Activated T-helper 1 cell treated with anti-CD3 and anti-CD28 coated beads, Interleukin-12 subunit alpha, Interleukin-12 subunit beta, Interleukin-2, Interleukin-4 antibody, amounts not matched to agents 30 ng/mL and 10 ng/mL and 1 ng/mL, durations not matched to agents 14 hours and 24 hours and 36 hours (primary cell): ENCODE results near the gene CPNE1. TPM values are rescaled to one million over a fixed set of nuclear protein-coding genes. Genes with fewer than 3 reads are reported as not detected.

Experiments
- DNase-seq: peaks from one replicate; pipeline ENCODE4 v3.0.0; 2021; ENCODE audit warnings: low spot score
- H3K27ac Mint-ChIP-seq: one replicate; pipeline ENCODE4 v1.8.0; 2021; ENCODE audit warnings: mild to moderate bottlenecking, mixed read lengths
- H3K27me3 Mint-ChIP-seq: one replicate; pipeline ENCODE4 v1.8.0; 2022; ENCODE audit warnings: mild to moderate bottlenecking, moderate library complexity, mixed read lengths; ENCODE audit not compliant: insufficient read depth
- H3K36me3 Mint-ChIP-seq: one replicate; pipeline ENCODE4 v1.8.0; 2021; ENCODE audit warnings: low read depth, mixed read lengths
- H3K4me1 Mint-ChIP-seq: one replicate; pipeline ENCODE4 v1.8.0; 2021; ENCODE audit warnings: low read depth, mixed read lengths
- H3K4me3 Mint-ChIP-seq: one replicate; pipeline ENCODE4 v1.8.0; 2021; ENCODE audit warnings: mild to moderate bottlenecking, moderate library complexity, mixed read lengths
- H3K9me3 Mint-ChIP-seq: one replicate; pipeline ENCODE4 v1.8.0; 2021; ENCODE audit warnings: mixed read lengths
- intact Hi-C: fragments of 100-400 bp; cut with micrococcal nuclease; formaldehyde crosslinking; loops from one replicate; pipeline ENCODE4 v1.15.1; 2024
- total RNA-seq: library from RNA; stranded (reverse); gene quantifications from 2 replicates; pipeline ENCODE4 v1.2.3, GENCODE V29; 2022

CPNE1 gene
- total RNA-seq, 1 donor from 2014 or later = 304 TPM

DNA sequence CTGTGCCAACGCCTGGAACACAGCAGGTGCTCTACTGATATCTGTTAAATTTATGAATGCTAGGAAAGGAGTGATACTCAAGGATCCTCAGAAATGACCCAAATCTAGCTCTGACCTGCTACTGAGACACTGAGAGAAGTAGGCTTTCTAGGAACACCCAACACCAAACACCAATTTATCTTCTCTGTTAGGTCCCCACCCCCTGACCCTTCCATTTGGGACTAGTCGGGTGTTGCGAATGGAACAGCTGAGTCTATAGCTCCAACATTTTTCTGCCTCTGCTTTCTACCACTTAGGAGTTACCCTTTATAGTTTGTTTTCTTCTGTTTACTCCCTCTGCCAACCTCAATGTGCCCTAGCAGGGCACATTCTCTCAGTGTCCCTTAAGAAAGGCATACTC, 24.0 kb downstream of the CPNE1 start:
- no peaks in the 10 kb centered on the region for H3K27me3 Mint-ChIP-seq
- H3K4me3 Mint-ChIP-seq = no peak overlapping the region
- H3K4me1 Mint-ChIP-seq = peaks cover 37% of the 10 kb centered on the region
- H3K9me3 Mint-ChIP-seq = no peaks in the 10 kb centered on the region
- peak overlapping the region; percentile 37 for H3K27ac Mint-ChIP-seq
- H3K36me3 Mint-ChIP-seq = peaks cover 3% of the 10 kb centered on the region
- no peak for DNase-seq
- intact Hi-C loops = no loop called here

DNA sequence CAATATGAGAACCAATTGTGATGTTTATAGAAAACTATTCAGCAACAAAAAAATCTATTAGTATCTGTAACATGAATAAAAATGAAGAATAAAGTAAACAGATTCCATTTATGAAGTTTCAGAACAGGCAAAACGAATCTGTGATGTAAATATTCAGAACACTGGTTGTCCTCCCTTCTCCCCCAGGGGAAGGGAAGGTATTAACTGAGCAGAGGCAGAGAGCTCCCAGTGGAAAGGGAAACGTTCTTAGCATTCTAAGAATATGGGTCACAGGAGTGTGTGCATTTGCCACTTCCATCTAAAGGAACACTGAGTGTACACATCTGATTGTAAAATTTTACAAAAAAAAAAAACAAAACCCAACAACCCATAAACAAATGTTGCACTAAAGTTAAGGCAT, 25.9 kb downstream of the CPNE1 start:
- no peak overlapping the region for H3K27ac Mint-ChIP-seq
- H3K9me3 Mint-ChIP-seq = no peaks in the 10 kb centered on the region
- intact Hi-C loops = no loop called here
- peaks cover 44% of the 10 kb centered on the region for H3K4me1 Mint-ChIP-seq
- no peak for DNase-seq
- no peaks in the 10 kb centered on the region for H3K27me3 Mint-ChIP-seq
- H3K4me3 Mint-ChIP-seq = no peak overlapping the region
- H3K36me3 Mint-ChIP-seq = peaks cover 3% of the 10 kb centered on the region

DNA sequence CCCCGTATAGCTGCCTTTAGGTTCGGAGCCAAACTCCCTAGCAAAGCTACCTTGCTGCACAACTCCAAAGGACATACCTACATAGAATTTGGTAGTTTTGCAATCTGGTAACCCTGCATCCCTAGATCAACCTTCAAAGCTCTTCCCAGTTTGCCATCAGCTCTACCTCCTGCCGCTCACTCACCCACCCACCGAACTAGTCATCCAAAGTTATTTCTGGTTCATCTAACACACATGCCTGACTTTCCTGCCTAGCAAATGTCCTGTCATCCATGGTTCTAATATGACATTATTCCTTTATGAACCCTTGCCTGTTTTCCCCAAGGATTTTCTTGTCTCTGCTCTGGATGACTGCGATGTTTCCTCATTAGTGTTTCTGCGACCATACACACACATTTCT, 27.4 kb downstream of the CPNE1 start:
- no peak overlapping the region for H3K4me3 Mint-ChIP-seq
- H3K27ac Mint-ChIP-seq = no peak overlapping the region
- no peaks in the 10 kb centered on the region for H3K9me3 Mint-ChIP-seq
- peaks cover 2% of the 10 kb centered on the region for H3K36me3 Mint-ChIP-seq
- intact Hi-C loops = no loop called here
- H3K27me3 Mint-ChIP-seq = no peaks in the 10 kb centered on the region
- no peak for DNase-seq
- peaks cover 34% of the 10 kb centered on the region for H3K4me1 Mint-ChIP-seq

DNA sequence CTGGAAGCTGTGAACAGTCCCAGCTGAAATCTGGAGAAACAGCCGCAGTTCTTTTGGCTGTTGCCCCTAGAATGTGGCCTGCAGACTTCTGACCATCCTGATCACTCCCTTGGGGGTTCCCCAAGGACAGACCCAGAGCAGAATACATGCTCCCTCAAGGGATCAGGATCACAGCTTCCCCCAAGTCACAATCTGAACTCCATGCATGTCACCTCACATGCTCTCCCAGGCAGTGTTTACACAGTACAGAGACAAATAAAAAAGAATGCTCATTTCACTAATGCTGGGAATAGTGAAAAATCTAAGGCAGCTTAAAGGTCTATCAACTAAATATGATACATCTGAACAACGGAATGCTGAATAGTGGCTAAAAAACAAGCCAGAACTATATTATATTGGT, 28.6 kb downstream of the CPNE1 start:
- H3K27me3 Mint-ChIP-seq = no peaks in the 10 kb centered on the region
- H3K4me1 Mint-ChIP-seq = peaks cover 26% of the 10 kb centered on the region
- DNase-seq = no peak
- H3K36me3 Mint-ChIP-seq = peaks cover 5% of the 10 kb centered on the region
- intact Hi-C loops = no loop called here
- no peak overlapping the region for H3K4me3 Mint-ChIP-seq
- H3K9me3 Mint-ChIP-seq = no peaks in the 10 kb centered on the region
- H3K27ac Mint-ChIP-seq = no peak overlapping the region

DNA sequence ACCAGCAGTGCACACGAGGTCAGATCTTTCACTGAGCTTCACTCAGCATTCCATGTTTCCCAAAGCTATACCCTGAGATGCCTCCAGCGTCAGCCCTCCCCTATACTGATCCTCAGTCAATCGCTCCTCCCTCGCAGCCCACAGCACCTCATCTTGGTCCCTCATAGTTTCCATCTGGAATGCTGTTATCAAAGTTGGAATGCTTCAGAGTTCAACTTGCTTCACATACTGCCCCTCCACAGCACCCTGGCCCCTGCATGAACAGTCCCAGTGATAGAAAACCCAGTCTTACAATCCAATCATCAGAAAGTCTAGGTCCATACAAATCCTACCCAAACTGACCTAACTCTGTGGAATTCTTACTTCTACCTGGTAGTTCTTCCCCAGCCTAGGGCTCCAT, 29.0 kb downstream of the CPNE1 start:
- peak overlapping the region; percentile 36 for H3K27ac Mint-ChIP-seq

DNA sequence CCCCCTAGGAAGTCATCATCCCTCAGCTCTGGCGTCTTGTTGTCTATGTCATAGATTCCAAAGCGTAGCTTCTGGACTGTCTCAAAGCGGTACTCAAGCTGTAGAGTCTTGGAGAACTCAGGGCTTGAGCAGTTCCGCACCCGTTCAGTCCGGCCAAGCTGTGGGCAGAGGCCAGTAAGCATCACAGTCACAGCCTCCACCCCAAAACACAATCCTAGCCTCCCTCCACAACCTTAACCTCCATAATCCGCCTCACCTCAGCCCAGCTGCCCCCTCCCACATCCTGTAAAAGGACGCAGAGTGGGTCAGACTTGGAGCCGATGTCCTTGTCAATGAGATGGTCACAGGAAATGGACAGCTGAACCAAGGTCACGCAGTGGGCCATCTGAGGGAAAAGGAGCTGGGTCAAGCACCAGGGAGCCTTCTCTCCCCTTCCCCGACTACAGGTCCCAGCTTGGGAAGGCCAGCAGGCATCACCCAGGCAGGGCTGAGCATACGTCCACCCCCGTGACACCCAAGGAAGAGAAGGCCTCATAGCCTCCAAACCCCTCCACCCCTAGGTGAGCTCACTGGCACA, 32.1 kb downstream of the CPNE1 start:
- no peak for DNase-seq
- Mint-ChIP-seq H3K9me3 (no peaks in the 10 kb centered on the region), H3K27ac (no peak overlapping the region), H3K36me3 (peaks cover 15% of the 10 kb centered on the region), H3K4me1 (peaks cover 12% of the 10 kb centered on the region), H3K4me3 (no peak overlapping the region), H3K27me3 (no peaks in the 10 kb centered on the region)
- intact Hi-C loops = no loop called here

More for the DNA sequence above, 29.0 kb downstream of the CPNE1 start:
- no peak for DNase-seq
- intact Hi-C loops = no loop called here
- Mint-ChIP-seq H3K4me1 (peaks cover 22% of the 10 kb centered on the region), H3K27me3 (no peaks in the 10 kb centered on the region), H3K36me3 (peaks cover 7% of the 10 kb centered on the region), H3K9me3 (no peaks in the 10 kb centered on the region), H3K4me3 (no peak overlapping the region)

DNA sequence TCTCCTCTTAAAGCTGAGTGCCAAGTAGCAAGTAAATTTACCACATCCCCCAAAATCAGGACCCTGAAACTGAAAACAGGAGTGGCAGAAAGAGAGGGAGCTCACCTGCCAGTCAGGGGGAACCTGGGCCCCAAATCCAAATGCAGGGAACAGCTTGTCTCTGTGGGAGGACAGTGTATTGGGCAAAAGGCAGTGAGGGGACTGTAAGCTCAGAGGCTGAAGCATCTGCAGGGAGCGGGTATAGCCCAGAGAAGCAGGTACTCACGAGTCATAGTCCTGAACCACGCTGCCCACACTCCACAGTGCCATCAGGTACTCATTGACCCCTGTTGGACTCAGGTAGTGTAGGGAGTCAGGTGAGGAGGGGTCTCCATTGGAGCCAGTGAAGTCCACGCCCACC, 34.1 kb downstream of the CPNE1 start:
- Mint-ChIP-seq H3K27ac (no peak overlapping the region), H3K4me3 (no peak overlapping the region), H3K9me3 (no peaks in the 10 kb centered on the region), H3K27me3 (no peaks in the 10 kb centered on the region), H3K4me1 (peaks cover 6% of the 10 kb centered on the region), H3K36me3 (peaks cover 32% of the 10 kb centered on the region)
- no peak for DNase-seq
- intact Hi-C loops = no loop called here

DNA sequence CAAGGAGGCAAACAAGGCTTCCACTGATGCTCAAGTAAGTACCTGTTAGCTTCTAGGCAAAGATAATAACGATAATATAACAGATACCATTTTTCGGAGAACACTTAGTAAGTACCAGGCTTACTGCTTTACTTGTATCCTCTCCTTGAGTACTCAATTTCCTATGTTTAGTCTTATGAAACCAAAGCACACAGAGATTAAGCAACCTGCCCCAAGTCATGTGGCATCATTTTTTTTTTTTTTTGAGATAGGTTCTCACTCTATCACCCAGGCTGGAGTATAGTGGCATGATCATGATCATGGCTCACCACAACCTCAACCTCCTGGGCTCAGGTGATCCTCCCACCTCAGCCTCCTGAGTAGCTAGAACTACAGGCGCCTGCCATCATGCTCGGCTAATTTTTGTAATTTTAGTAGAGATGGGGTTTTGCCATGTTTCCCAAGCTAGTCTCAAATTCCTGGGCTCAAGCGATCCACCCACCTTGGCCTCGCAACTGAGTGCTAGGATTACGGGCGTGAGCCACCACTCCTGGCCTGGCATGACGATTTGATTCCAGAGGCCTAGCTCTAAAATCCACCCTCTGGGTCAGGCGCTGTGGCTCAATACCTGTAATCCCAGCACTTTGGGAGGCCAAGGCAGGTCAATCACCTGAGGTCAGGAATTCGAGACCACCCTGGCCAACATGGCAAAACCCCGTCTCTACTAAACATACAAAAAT, 35.1 kb downstream of the CPNE1 start:
- Mint-ChIP-seq H3K27ac (peak overlapping the region; percentile 11), H3K27me3 (no peaks in the 10 kb centered on the region), H3K36me3 (peaks cover 36% of the 10 kb centered on the region), H3K9me3 (no peaks in the 10 kb centered on the region), H3K4me3 (no peak overlapping the region), H3K4me1 (no peaks in the 10 kb centered on the region)
- no peak for DNase-seq
- intact Hi-C loops = no loop called here

DNA sequence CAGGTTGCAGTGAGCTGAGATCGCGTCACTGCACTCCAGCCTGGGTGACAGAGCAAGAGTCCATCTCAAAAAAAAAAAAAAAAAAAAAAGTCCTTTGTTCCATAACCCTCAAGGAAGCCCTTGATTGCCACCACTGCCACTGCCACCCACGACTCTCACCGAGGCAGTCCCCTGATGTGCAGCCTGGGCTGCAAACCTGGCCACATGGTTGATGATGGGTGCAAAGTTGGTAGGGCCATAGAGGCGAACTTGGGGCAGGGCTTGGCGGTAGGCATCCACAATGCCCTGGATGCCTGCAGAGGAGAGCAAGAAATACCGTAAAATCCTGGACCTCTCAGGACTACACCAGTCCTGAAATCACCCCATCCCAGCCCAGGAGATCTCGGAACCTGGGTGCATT, 37.6 kb downstream of the CPNE1 start:
- Mint-ChIP-seq H3K4me3 (no peak overlapping the region), H3K9me3 (no peaks in the 10 kb centered on the region), H3K27ac (no peak overlapping the region), H3K4me1 (no peaks in the 10 kb centered on the region), H3K27me3 (no peaks in the 10 kb centered on the region), H3K36me3 (peaks cover 35% of the 10 kb centered on the region)
- intact Hi-C loops = no loop called here
- DNase-seq = no peak

DNA sequence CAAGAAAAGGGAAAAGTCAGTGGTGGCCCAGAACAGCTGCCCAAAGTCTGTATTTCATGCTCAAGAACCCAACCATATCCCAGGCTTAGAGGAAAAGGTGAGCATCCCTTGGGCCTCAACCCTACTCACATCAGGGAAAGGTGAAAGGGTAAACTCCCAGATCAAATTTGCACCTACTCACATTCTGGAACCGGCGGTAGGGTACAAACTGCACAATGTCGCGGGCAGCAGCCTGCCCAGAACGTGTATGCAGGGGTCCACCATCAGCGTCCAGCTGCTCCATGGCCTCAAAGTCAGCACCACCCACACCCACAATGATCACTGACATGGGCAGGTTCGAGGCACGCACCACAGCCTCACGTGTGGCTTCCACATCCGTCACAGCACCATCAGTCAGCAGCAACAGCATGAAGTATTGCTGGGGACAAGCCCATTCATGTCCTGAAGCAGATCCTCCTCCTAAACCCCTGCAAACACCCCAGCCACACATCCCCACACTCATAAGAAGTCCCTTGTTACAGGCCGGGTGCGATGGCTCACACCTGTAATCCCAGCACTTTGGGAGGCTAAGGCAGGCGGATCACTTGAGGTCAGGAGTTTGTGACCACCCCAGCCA, 38.2 kb downstream of the CPNE1 start:
- intact Hi-C loops = no loop called here
- Mint-ChIP-seq H3K4me3 (no peak overlapping the region), H3K27me3 (no peaks in the 10 kb centered on the region), H3K9me3 (no peaks in the 10 kb centered on the region), H3K4me1 (no peaks in the 10 kb centered on the region), H3K27ac (no peak overlapping the region), H3K36me3 (peaks cover 34% of the 10 kb centered on the region)
- DNase-seq = no peak

DNA sequence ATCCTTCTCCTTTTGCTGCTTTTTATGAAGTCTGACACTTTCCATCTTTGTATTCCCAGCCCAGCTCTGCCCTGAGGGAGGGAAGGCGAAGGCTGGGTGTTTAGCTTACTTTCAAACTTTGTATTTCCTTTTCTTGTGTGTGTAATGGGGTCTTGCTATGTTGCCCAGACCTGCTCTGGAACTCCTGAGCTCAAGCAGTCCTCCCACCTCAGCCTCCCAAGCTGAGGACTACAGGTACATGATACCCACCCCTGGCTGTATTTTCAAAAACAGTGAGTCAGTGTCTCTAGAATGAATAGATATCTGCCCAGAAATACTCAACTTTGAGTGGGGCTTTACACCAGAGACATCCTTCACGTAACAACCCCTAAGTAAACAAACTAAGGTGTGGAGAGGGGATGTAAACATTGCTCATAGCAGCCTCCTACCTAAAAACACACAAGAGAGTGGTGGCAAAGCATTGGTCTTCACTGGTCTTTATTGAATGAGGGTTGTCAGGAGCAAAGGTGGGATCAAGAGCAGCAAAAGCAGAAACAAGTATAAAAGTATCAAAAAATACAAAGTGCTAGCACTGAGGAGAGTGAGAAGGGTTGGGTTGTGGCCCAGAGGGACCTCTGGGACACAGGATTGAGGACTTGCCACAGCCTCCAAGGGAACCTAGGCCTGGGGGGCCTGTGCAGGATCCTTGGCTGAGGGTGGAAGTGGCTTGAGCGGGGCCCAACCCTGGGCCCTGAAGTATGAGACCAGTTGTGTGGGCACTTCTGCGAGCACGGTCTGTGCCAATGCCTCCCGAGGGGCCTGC, 38.9 kb downstream of the CPNE1 start:
- intact Hi-C loops = no loop called here
- H3K9me3 Mint-ChIP-seq = no peaks in the 10 kb centered on the region
- peak overlapping the region; percentile 41 for H3K27ac Mint-ChIP-seq
- no peaks in the 10 kb centered on the region for H3K4me1 Mint-ChIP-seq
- peaks cover 32% of the 10 kb centered on the region for H3K36me3 Mint-ChIP-seq
- no peak overlapping the region for H3K4me3 Mint-ChIP-seq
- H3K27me3 Mint-ChIP-seq = no peaks in the 10 kb centered on the region
- no peak for DNase-seq

DNA sequence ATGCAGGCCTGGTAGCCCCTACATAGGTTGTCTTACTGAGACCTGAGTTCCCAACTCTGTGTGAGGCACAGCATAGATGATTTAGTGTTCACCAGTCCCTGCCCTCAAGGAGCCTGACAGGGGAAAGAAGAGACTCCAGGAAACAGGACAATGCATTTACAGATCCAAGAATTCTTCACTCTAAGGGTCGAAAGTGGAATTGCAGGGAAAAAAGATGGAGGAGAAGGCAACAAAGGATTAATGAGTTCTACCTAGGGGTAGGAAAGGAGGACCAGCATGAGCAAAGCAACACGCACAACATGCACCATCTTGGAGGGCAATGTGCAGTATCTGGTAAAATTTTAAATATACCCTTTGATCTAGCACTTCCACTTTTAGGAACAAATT, 43.1 kb downstream of the CPNE1 start:
- no peak overlapping the region for H3K27ac Mint-ChIP-seq
- no peaks in the 10 kb centered on the region for H3K27me3 Mint-ChIP-seq
- intact Hi-C loops = no loop called here
- no peak overlapping the region for H3K4me3 Mint-ChIP-seq
- H3K36me3 Mint-ChIP-seq = peaks cover 14% of the 10 kb centered on the region
- no peak for DNase-seq
- no peaks in the 10 kb centered on the region for H3K9me3 Mint-ChIP-seq
- peaks cover 23% of the 10 kb centered on the region for H3K4me1 Mint-ChIP-seq
